Measurements from ENCODE around the gene FCGR3B.
"Not testable (repeated sequence)": the region's sequence is repeated elsewhere in the genome, so short reads cannot be mapped to it uniquely, and the experiment has no call there.

DNA sequence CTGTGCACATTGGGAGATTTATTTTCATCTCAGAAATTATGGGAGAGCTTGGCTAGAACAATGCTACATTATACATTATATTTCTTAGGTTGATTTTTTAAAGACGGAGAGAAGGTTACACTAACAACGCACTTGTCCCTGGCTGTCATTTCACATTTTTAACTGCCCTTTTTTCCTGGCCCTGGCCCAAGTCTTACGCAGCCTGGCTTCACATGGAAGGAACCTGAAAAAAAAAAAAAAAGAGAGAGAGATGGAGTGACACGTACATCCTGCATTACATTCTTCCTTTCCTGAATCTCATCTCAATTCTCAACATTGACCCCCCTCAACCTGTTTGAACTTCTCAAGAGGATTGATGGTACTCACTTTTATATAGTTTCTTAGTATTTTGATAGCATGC lies 20.8 kb downstream of the FCGR3B start:
- TF ChIP-seq CTCF (conservative IDR thresholded peaks at IDR 0.05; ENCODE audit: low read depth, low read length); EZH2 (IDR thresholded peaks at IDR 0.05; ENCODE audit: borderline replicate concordance, low read depth, low read length, poor library complexity, severe bottlenecking): not testable (repeated sequence)
